AG10803 (cell line): ENCODE data around the gene TBL2.

Experiments used
- DNase-seq: peaks from one replicate; pipeline ENCODE4 v3.0.0; 2010; ENCODE audit warnings: low read depth
- H3K4me3 ChIP-seq: 2 replicates; pipeline ENCODE4 v1.5.1; 2011; ENCODE audit warnings: mild to moderate bottlenecking, low read length, control low read depth
- TF ChIP-seq, protein P1 (sequence below): conservative IDR thresholded peaks from 2 replicates; pipeline ENCODE4 v1.5.1; 2011; ENCODE audit warnings: mild to moderate bottlenecking, low read length, control low read depth, inconsistent platforms

Gene TBL2

DNA sequence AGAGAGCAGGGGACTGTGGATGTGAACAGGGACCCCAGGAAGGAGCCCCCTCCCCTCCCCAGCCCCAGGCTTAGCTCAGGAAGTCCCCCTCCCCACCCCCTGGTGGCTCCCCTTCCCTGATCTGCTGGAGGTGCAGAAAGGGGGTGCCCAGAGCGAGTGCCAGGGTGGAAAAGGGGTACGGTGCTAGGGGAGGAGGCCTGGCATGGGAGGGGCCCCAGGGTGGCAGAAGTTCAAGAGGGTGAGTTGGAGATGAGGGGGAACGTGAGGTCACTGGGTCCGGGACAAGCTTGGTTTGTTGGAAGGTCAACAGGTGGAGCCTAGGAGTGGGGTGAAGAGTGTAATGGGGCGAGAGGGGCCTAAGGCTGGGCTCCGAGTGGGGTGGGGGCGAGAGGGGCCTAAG is 21.5 kb upstream of the TBL2 start:
- DNase-seq: no peak
- TF ChIP-seq, protein P1, sequence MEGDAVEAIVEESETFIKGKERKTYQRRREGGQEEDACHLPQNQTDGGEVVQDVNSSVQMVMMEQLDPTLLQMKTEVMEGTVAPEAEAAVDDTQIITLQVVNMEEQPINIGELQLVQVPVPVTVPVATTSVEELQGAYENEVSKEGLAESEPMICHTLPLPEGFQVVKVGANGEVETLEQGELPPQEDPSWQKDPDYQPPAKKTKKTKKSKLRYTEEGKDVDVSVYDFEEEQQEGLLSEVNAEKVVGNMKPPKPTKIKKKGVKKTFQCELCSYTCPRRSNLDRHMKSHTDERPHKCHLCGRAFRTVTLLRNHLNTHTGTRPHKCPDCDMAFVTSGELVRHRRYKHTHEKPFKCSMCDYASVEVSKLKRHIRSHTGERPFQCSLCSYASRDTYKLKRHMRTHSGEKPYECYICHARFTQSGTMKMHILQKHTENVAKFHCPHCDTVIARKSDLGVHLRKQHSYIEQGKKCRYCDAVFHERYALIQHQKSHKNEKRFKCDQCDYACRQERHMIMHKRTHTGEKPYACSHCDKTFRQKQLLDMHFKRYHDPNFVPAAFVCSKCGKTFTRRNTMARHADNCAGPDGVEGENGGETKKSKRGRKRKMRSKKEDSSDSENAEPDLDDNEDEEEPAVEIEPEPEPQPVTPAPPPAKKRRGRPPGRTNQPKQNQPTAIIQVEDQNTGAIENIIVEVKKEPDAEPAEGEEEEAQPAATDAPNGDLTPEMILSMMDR: no peak
- H3K4me3 ChIP-seq: no peak overlapping the region

DNA sequence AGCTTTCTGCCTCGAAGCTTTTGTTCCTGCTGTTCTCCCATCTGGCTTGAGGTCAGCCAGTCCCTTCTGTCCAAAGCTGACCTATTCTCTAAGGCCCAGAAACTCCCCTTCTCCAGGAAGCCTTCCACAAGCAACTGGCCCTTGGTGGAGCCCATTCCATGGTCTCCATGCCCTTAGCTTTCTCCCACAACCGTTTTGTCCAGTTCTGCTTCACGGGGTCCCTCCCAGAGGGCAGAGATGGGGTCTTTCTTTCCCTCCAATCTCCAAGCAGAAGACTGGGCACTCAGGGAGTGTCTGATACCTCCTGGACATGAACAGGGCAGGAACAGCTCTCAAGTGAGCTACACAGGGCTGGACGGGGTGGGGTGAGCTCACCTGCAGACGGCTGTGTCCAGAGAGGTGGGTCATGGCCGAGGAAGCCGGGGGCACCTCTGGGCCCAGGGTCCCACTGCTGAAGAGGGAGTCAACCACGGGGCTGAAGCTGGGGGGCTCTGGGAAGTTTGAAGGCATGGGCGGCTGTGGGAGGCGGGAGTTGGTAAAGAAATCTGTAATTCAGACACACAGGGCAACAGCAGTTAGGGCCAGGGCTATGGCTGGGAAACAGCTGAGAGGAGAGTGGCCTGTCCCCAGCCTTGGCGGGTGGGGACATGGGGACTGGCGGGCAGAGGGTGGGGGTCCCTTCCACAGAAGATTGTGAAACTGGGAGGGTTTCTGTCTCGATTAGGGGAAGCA is 20.9 kb upstream of the TBL2 start:
- H3K4me3 ChIP-seq: no peak overlapping the region
- TF ChIP-seq, protein P1: no peak
- no peak for DNase-seq

DNA sequence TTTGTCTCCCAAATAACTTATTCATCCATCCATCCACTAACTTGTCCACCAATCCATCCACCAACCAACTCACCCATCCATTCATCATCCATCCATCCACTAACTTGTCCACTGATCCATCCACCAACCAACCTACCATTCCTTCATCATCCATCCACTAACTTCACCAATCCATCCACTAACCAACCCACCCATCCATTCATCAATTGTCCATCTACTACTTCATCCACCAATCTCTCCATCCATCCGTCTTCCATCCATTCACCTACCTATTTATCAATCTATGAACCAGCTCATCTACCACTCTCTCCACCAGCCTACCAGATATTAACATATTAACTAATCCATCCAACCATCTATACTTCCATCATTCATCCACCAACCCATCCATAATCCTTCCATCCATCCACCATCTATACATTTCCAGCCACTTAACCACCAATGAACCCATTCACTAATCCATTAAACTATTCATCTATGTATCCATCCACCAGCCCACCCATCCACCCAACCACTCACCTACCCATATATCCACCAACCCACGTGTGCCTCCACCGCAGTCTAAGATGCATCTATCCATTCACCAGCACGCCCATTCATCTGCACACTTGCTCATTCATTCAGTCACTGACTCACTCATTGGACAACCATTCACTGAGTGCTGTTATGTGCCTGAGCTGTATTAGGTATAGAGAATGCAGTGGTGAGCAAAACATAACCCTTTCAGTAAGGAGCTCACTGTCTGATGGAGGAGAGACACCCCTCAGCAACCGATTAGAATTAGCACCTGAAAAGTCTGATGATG is 19.8 kb upstream of the TBL2 start:
- DNase-seq: no peak
- TF ChIP-seq, protein P1: no peak
- H3K4me3 ChIP-seq: no peak overlapping the region

DNA sequence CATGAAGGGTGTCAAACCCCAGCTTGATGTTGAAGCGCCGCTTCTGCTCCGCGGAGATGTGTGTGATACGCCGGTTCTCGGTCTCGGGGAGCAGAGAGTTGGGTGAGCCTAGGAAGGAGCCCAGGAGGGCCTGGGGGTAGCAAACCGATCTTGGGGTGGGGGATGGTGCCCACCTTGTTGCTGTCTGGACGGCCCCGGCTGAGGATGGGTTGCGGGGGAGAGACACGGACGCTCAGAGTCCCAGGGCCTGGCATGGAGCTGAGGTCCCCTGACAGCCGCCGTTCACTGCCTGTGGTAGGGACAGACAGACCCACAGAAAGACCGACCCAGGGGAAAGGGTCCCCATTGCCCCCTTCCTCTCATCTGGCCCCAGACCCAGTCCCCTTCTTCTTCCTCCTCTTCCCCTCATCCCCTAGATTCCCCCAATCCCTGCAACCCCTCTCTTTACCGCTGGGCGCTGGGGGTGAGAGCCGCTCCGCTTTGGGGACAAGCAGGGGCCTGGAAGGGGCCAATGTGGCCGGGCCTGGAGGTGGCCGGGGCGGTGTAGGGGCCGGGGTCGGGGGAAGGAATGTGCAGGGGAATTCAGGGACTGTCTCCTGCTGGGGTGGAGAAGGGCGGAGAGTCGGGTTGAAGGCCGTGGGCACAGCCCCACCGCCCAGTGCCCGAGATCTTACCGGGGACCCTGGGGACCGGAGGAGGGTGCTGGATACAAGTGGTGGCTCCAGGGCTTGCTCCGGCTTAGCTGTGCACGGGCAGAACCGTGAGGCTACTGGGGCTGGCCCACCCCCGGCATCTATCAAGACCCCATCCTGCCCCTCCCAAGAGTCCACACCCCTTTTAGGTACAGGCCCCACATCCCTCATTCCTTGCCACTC is 18.0 kb upstream of the TBL2 start:
- DNase-seq: no peak
- H3K4me3 ChIP-seq: no peak overlapping the region
- TF ChIP-seq, protein P1: no peak

DNA sequence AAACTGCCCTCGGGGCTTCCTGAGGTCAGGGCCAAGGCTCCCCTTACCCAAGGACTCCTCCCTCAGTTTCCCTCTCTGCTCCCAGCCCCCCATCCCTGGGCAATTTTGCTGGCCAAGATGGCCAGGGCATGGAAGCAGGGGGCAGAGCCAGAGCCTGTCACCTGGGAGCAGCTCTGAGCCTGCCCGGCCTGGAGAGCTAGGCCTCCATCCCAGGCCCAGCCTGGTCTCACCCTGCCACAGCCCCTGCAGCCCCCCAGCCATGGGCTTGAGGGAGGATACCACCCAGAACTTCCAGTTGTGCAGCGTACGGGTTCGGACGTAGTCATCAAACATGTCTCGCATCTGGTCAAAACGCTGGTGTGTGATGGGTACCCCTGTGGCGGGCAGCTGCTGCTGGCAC is 17.0 kb upstream of the TBL2 start:
- H3K4me3 ChIP-seq: no peak overlapping the region
- DNase-seq: no peak
- TF ChIP-seq, protein P1: no peak

DNA sequence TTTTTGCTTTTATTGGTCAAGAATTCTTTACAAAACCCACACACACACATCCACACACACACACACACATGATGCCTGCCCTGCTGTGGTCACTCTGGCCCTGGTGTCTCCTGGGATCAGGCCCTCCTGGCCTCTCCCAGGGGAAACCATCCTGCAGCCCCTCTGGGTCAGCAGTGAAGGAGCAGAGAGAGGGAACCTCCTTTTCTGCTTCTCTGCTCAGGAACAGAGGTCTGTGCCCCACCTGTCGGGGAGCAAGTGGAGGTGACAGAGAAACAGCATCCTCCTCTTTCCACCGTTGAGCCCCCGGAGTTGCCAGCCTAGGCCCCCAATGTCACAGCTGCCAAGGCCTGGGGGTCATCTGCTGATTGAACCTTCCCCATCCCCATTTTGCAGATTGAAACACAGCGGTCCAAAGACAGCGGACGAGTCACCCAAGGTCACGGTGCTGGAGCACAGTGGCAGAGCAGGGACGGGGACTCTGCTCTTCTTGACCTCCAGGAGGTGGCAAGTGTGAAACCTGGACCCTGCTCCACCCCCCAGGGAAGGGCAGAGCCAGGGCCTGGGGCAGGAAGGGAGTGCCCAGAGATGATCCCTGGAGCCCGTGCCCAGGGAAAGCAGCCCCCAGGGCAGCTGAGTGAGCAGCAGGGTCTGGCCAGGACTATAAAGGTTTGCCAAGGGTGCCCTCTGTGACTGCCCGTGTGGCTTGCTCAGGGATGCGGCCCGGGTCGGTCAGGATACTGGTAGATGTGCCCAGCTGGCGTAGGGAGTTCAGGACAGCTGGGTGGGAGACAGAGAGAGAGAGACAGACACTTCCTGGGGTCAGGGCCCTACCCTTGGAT is 15.0 kb upstream of the TBL2 start:
- DNase-seq: no peak
- TF ChIP-seq, protein P1: no peak
- no peak overlapping the region for H3K4me3 ChIP-seq
